ENCODE measurements around the gene NPIPB12.
"Not testable (repeated sequence)": the region's sequence is repeated elsewhere in the genome, so short reads cannot be mapped to it uniquely, and the experiment has no call there.

DNA sequence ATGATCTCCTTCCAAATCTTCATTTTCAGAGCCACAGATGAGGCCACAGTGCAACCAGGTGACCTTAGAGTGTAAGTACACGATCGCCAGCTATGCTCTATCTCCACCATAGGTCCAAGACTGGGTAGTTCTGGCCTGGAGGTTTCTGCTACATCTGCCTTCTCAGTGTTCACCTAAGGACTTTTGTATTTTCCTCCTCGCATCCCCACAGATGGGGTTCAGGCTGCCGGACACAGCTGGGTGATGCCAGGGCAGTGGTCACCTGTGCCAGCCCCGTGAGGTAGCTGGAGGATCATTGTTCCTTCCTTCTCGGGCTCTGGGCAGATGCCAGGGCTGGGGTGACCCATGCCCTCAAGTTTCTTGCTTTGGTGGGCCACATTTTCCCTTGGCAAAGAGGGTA, at the start of gene NPIPB12:
- TF ChIP-seq, protein P1, sequence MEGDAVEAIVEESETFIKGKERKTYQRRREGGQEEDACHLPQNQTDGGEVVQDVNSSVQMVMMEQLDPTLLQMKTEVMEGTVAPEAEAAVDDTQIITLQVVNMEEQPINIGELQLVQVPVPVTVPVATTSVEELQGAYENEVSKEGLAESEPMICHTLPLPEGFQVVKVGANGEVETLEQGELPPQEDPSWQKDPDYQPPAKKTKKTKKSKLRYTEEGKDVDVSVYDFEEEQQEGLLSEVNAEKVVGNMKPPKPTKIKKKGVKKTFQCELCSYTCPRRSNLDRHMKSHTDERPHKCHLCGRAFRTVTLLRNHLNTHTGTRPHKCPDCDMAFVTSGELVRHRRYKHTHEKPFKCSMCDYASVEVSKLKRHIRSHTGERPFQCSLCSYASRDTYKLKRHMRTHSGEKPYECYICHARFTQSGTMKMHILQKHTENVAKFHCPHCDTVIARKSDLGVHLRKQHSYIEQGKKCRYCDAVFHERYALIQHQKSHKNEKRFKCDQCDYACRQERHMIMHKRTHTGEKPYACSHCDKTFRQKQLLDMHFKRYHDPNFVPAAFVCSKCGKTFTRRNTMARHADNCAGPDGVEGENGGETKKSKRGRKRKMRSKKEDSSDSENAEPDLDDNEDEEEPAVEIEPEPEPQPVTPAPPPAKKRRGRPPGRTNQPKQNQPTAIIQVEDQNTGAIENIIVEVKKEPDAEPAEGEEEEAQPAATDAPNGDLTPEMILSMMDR (IDR thresholded peaks at IDR 0.05), result not testable (repeated sequence)
- not testable (repeated sequence) for TF ChIP-seq POLR2AphosphoS5 (IDR thresholded peaks at IDR 0.05; ENCODE audit: insufficient read depth in 1 of 2, low read depth in 1 of 2); POLR2A (IDR thresholded peaks at IDR 0.05)
